Stomach (tissue), 9 donors: Measurements from ENCODE around the gene PCLO. TPM values are rescaled to one million over a fixed set of nuclear protein-coding genes. Genes with fewer than 3 reads are reported as not detected.

Experiments used
- DNase-seq, 2 donors: peaks; one replicate each; pipeline versions ENCODE4 v3.0.0 to v3.0.0-alpha.2; 2013 to 2019
- H3K27ac ChIP-seq, 5 donors: fragments of 200-600 bp in 4 of 5; sonication (generic) in 4 of 5; one replicate each; pipeline ENCODE4 v1.5.1; 2013 to 2019; ENCODE audit warnings: mild to moderate bottlenecking in 1 of 5, moderate library complexity in 1 of 5
- H3K27me3 ChIP-seq, 3 donors: fragments of 200-600 bp; sonication (generic); one replicate each; pipeline ENCODE4 v1.5.1; 2017 to 2019; ENCODE audit warnings: mixed run types in 1 of 3
- H3K36me3 ChIP-seq, 4 donors: fragments of 200-600 bp; sonication (generic); 1 replicate in 3 of 4; 2 replicates in 1 of 4; pipeline ENCODE4 v1.5.1; 2016 to 2019
- H3K4me1 ChIP-seq, 4 donors: fragments of 200-600 bp; sonication (generic); one replicate each; pipeline ENCODE4 v1.5.1; 2016 to 2019
- H3K4me3 ChIP-seq, 4 donors: fragments of 200-600 bp; sonication (generic) in 3 of 4; one replicate each; pipeline ENCODE4 v1.5.1; 2016 to 2019; ENCODE audit warnings: mild to moderate bottlenecking in 1 of 4
- H3K9me3 ChIP-seq, 4 donors: fragments of 200-600 bp; sonication (generic); one replicate each; pipeline ENCODE4 v1.5.1; 2016 to 2019
- EP300 ChIP-seq: sonication (generic); formaldehyde crosslinking; IDR thresholded peaks from one replicate; pipeline ENCODE4 v1.6.1; 2017; ENCODE audit warnings: antibody characterized with exemption
- POLR2A ChIP-seq, 4 donors: fragments of 450-650 bp; IDR thresholded peaks; one replicate each; pipeline ENCODE4 v1.6.1; 2016; ENCODE audit warnings: antibody characterized with exemption in 4 of 4, control low read depth in 2 of 4, mild to moderate bottlenecking in 1 of 4, moderate library complexity in 1 of 4
- POLR2AphosphoS5 ChIP-seq, 3 donors: sonication (generic); formaldehyde crosslinking; IDR thresholded peaks; one replicate each; pipeline ENCODE4 v1.6.1; 2016; ENCODE audit warnings: antibody characterized with exemption in 3 of 3
- WGBS, 5 donors: extraction: QIAGEN DNeasy Blood & Tissue Kit in 3 of 5; methylation state at CpG; one replicate each; pipeline versions ENCODE4 v1.1.5 to v1.1.7; 2013 to 2018; 5-methylcytosine and 5-hydroxymethylcytosine counted together
- intact Hi-C: fragments of 100-400 bp; cut with DNase I; formaldehyde crosslinking; loops from one replicate; pipeline ENCODE4 v1.15.1; 2023; ENCODE audit warnings: low total_unique reads
- polyA plus RNA-seq, 3 donors: library from polyadenylated mRNA; stranded (reverse); fragments of 200-250 nt; gene quantifications; one replicate each; pipeline ENCODE4 v1.2.3, GENCODE V29; 2013
- total RNA-seq, 5 donors: library from RNA; depleted of rRNA; stranded (reverse); fragments of >200 nt; gene quantifications; one replicate each; pipeline versions ENCODE4 v1.1.0 to v1.2.3, GENCODE V29; 2014 to 2016
- TF ChIP-seq, protein P1 (sequence below), 7 experiments: fragments of 450-650 bp in 4 of 7; fragments of 200-600 bp in 3 of 7; sonication (generic) in 3 of 7; IDR thresholded peaks; one replicate each; pipeline ENCODE4 v1.5.1; 2016 to 2019; ENCODE audit warnings: antibody characterized with exemption in 7 of 7, control low read depth in 2 of 7, mild to moderate bottlenecking in 1 of 7
- donor health status: healthy with polysubstance abuse.
- donor health status: Bipolar disorder and iron deficiency.
- donor health status: healthy.

PCLO gene
- total and polyA plus RNA-seq, 8 donors: 0.31 to 8.1 (median 3.9) TPM

DNA sequence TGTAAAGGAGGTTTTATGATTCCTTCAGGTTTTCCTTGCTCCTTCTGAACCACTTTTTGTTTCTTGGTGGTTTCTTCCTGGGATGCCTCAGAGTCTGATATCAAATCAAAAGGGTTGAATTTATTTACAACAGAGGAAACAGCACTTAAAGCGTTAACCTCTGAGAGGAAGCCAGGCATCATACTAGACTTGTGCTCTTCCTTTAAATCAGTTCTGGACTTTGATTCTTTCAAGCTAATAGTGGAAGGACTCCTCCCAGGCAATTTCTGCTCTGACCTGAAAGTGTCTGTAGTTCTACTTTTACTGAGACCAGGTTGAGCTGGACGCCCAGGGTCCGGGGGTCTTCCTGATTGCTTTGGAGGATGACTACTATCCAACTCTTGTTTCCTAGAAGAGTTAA, 6.7 kb downstream of the PCLO start:
- no peaks in the 10 kb centered on the region for H3K9me3 ChIP-seq
- no peak overlapping the region for H3K27ac ChIP-seq
- H3K4me3 ChIP-seq: no peak overlapping the region
- WGBS, 5 donors: 81 to 92% (median 87%) methylated on average over 3 of the region's 3 CpGs
- no peak for DNase-seq
- no peak for TF ChIP-seq EP300
- TF ChIP-seq, protein P1, sequence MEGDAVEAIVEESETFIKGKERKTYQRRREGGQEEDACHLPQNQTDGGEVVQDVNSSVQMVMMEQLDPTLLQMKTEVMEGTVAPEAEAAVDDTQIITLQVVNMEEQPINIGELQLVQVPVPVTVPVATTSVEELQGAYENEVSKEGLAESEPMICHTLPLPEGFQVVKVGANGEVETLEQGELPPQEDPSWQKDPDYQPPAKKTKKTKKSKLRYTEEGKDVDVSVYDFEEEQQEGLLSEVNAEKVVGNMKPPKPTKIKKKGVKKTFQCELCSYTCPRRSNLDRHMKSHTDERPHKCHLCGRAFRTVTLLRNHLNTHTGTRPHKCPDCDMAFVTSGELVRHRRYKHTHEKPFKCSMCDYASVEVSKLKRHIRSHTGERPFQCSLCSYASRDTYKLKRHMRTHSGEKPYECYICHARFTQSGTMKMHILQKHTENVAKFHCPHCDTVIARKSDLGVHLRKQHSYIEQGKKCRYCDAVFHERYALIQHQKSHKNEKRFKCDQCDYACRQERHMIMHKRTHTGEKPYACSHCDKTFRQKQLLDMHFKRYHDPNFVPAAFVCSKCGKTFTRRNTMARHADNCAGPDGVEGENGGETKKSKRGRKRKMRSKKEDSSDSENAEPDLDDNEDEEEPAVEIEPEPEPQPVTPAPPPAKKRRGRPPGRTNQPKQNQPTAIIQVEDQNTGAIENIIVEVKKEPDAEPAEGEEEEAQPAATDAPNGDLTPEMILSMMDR (IDR thresholded peaks at IDR 0.05): no peak
- no peak for TF ChIP-seq POLR2AphosphoS5 (IDR thresholded peaks at IDR 0.05)
- TF ChIP-seq POLR2A (IDR thresholded peaks at IDR 0.05): no peak
- H3K4me1 ChIP-seq: no peaks in the 10 kb centered on the region
- intact Hi-C loops: no loop called here
- no peaks in the 10 kb centered on the region for H3K36me3 ChIP-seq
- no peaks in the 10 kb centered on the region for H3K27me3 ChIP-seq

DNA sequence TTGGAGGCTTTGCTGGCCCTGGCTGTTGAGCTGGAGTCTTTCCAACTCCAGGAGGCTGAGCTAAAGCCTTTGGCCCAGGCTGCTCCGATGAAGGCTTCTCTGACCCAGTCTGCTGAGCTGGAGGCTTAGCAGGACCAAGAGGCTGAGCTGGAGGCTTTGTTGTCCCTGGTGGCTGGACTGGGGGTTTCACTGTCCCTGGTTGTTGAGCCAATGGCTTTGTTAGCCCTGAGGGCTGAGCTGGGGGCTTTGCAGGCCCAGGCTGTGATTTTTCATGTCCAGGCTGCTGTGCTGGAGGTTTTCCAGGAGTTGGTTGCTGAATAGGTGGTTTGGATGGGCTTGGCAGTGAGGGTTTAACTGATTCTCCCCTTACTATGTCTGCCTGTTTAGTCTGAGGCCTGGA, 7.3 kb downstream of the PCLO start:
- H3K4me3 ChIP-seq: no peak overlapping the region
- no peak for DNase-seq
- H3K27me3 ChIP-seq: no peaks in the 10 kb centered on the region
- WGBS, 5 donors: 60 to 93% (median 83%) methylated on average over 1 of the region's 1 CpG; no CpG with 5 or more reads in 1 of the 5 donors
- H3K4me1 ChIP-seq: no peaks in the 10 kb centered on the region
- intact Hi-C loops: no loop called here
- H3K36me3 ChIP-seq: no peaks in the 10 kb centered on the region
- TF ChIP-seq EP300 (no peak), POLR2AphosphoS5 (IDR thresholded peaks at IDR 0.05) (no peak), POLR2A (IDR thresholded peaks at IDR 0.05) (no peak)
- TF ChIP-seq, protein P1 (IDR thresholded peaks at IDR 0.05): no peak
- no peak overlapping the region for H3K27ac ChIP-seq
- H3K9me3 ChIP-seq: no peaks in the 10 kb centered on the region

DNA sequence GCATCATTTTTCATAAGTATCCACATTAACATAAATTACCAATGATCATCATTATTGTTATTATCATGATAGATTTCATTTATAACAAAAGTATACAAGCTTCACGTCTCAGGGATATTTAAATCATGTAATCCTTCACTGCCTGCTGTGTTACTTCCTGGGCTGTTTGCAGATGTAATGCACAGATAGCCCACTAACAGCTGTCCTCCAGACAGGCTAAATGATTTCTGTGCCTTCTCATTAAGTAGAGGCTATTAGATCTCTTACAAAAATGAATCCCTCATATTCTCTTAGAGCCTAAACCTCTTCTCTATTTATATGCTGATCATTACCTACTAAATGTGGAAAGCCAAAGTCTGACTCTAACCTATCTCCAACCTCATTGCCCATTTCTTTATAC, 9.3 kb downstream of the PCLO start:
- H3K36me3 ChIP-seq: no peaks in the 10 kb centered on the region
- no peaks in the 10 kb centered on the region for H3K4me1 ChIP-seq
- 45 to 58% (median 51%) methylated on average over 1 of the region's 1 CpG for WGBS, 5 donors
- H3K27me3 ChIP-seq: no peaks in the 10 kb centered on the region
- H3K27ac ChIP-seq: no peak overlapping the region
- TF ChIP-seq POLR2AphosphoS5 (IDR thresholded peaks at IDR 0.05) (no peak), EP300 (no peak), POLR2A (IDR thresholded peaks at IDR 0.05) (no peak)
- TF ChIP-seq, protein P1 (IDR thresholded peaks at IDR 0.05): no peak
- no peak for DNase-seq
- no peak overlapping the region for H3K4me3 ChIP-seq
- intact Hi-C loops: no loop called here
- no peaks in the 10 kb centered on the region for H3K9me3 ChIP-seq

DNA sequence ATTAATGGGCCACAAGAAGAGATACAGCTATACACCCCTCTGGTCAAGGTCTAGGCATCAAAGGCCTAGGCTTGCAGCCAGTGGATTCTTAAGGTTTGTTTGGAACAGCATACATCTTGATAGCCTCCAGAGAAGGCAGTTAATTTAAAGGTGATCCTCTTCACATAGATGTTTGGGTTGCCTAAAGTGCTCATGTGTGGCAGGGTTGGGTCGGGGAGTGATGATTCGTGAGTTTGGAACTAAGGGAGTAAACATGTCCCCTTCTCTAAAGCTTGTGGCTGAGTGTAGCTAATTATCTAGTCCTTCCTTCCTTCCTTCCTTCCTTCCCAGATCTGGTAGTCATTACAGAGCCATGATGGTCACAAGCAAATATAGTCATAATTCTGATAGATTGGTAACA, 12.4 kb downstream of the PCLO start:
- intact Hi-C loops: no loop called here

More for the DNA sequence above, 12.4 kb downstream of the PCLO start:
- no peak for DNase-seq
- no peaks in the 10 kb centered on the region for H3K27me3 ChIP-seq
- no peaks in the 10 kb centered on the region for H3K36me3 ChIP-seq
- no peak overlapping the region for H3K27ac ChIP-seq
- WGBS, 5 donors: 73 to 82% (median 78%) methylated on average over 2 of the region's 2 CpGs
- no peak for TF ChIP-seq POLR2A (IDR thresholded peaks at IDR 0.05)
- TF ChIP-seq, protein P1 (IDR thresholded peaks at IDR 0.05): no peak
- no peak for TF ChIP-seq POLR2AphosphoS5 (IDR thresholded peaks at IDR 0.05)
- TF ChIP-seq EP300: no peak
- no peaks in the 10 kb centered on the region for H3K9me3 ChIP-seq
- H3K4me1 ChIP-seq: no peaks in the 10 kb centered on the region
- no peak overlapping the region for H3K4me3 ChIP-seq
